Measurements from ENCODE around the gene PPIG.
A peak's percentile ranks its signal among the peaks of the same experiment; 100 is the strongest.

PPIG gene

GRCh38 chr2:169573160-169573973, 10.8 kb upstream of the PPIG start, which contains the start of gene FASTKD1 (continued):
- TF ChIP-seq ZNF280D (tag by site-specific recombination; IDR thresholded peaks at IDR 0.05) = no peak
- TF ChIP-seq ZNF274 (IDR thresholded peaks at IDR 0.05; ENCODE audit: low read length) = no peak
- TF ChIP-seq ZNF274 (tag by site-specific recombination; IDR thresholded peaks at IDR 0.05; ENCODE audit: borderline replicate concordance) = no peak
- TF ChIP-seq GLI2 (tag by site-specific recombination; IDR thresholded peaks at IDR 0.05; ENCODE audit: borderline replicate concordance, low read depth) = no peak
- TF ChIP-seq, protein P1, sequence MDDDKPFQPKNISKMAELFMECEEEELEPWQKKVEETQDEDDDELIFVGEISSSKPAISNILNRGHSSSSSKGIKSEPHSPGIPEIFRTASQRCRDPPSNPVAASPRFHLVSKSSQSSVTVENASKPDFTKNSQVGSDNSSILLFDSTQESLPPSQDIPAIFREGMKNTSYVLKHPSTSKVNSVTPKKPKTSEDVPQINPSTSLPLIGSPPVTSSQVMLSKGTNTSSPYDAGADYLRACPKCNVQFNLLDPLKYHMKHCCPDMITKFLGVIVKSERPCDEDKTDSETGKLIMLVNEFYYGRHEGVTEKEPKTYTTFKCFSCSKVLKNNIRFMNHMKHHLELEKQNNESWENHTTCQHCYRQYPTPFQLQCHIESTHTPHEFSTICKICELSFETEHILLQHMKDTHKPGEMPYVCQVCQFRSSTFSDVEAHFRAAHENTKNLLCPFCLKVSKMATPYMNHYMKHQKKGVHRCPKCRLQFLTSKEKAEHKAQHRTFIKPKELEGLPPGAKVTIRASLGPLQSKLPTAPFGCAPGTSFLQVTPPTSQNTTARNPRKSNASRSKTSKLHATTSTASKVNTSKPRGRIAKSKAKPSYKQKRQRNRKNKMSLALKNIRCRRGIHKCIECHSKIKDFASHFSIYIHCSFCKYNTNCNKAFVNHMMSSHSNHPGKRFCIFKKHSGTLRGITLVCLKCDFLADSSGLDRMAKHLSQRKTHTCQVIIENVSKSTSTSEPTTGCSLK (tag by site-specific recombination; IDR thresholded peaks at IDR 0.05) = no peak
- TF ChIP-seq ZNF664 (tag by site-specific recombination; IDR thresholded peaks at IDR 0.05) = no peak; the same call in 1 of the 2 replicates
- TF ChIP-seq ZNF169 (tag by site-specific recombination; IDR thresholded peaks at IDR 0.05) = no peak
- TF ChIP-seq ZBTB20 (tag by site-specific recombination; IDR thresholded peaks at IDR 0.05) = peak; percentile 39; the same call in 1 of the 2 replicates
- TF ChIP-seq, protein P2, sequence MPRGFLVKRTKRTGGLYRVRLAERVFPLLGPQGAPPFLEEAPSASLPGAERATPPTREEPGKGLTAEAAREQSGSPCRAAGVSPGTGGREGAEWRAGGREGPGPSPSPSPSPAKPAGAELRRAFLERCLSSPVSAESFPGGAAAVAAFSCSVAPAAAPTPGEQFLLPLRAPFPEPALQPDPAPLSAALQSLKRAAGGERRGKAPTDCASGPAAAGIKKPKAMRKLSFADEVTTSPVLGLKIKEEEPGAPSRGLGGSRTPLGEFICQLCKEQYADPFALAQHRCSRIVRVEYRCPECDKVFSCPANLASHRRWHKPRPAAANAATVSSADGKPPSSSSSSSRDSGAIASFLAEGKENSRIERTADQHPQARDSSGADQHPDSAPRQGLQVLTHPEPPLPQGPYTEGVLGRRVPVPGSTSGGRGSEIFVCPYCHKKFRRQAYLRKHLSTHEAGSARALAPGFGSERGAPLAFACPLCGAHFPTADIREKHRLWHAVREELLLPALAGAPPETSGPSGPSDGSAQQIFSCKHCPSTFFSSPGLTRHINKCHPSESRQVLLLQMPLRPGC (tag by site-specific recombination; IDR thresholded peaks at IDR 0.05) = no peak
- no peak for TF ChIP-seq ZNF830 (tag by site-specific recombination; IDR thresholded peaks at IDR 0.05; ENCODE audit: low read depth)
- TF ChIP-seq ZFHX2 (tag by site-specific recombination; conservative IDR thresholded peaks at IDR 0.05) = peak; percentile 59
- TF ChIP-seq, protein P3, sequence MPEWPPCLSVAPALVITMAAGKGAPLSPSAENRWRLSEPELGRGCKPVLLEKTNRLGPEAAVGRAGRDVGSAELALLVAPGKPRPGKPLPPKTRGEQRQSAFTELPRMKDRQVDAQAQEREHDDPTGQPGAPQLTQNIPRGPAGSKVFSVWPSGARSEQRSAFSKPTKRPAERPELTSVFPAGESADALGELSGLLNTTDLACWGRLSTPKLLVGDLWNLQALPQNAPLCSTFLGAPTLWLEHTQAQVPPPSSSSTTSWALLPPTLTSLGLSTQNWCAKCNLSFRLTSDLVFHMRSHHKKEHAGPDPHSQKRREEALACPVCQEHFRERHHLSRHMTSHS (tag by site-specific recombination; IDR thresholded peaks at IDR 0.05) = no peak
- no peak for TF ChIP-seq WT1 (tag by site-specific recombination; IDR thresholded peaks at IDR 0.05)
- TF ChIP-seq, protein P4, sequence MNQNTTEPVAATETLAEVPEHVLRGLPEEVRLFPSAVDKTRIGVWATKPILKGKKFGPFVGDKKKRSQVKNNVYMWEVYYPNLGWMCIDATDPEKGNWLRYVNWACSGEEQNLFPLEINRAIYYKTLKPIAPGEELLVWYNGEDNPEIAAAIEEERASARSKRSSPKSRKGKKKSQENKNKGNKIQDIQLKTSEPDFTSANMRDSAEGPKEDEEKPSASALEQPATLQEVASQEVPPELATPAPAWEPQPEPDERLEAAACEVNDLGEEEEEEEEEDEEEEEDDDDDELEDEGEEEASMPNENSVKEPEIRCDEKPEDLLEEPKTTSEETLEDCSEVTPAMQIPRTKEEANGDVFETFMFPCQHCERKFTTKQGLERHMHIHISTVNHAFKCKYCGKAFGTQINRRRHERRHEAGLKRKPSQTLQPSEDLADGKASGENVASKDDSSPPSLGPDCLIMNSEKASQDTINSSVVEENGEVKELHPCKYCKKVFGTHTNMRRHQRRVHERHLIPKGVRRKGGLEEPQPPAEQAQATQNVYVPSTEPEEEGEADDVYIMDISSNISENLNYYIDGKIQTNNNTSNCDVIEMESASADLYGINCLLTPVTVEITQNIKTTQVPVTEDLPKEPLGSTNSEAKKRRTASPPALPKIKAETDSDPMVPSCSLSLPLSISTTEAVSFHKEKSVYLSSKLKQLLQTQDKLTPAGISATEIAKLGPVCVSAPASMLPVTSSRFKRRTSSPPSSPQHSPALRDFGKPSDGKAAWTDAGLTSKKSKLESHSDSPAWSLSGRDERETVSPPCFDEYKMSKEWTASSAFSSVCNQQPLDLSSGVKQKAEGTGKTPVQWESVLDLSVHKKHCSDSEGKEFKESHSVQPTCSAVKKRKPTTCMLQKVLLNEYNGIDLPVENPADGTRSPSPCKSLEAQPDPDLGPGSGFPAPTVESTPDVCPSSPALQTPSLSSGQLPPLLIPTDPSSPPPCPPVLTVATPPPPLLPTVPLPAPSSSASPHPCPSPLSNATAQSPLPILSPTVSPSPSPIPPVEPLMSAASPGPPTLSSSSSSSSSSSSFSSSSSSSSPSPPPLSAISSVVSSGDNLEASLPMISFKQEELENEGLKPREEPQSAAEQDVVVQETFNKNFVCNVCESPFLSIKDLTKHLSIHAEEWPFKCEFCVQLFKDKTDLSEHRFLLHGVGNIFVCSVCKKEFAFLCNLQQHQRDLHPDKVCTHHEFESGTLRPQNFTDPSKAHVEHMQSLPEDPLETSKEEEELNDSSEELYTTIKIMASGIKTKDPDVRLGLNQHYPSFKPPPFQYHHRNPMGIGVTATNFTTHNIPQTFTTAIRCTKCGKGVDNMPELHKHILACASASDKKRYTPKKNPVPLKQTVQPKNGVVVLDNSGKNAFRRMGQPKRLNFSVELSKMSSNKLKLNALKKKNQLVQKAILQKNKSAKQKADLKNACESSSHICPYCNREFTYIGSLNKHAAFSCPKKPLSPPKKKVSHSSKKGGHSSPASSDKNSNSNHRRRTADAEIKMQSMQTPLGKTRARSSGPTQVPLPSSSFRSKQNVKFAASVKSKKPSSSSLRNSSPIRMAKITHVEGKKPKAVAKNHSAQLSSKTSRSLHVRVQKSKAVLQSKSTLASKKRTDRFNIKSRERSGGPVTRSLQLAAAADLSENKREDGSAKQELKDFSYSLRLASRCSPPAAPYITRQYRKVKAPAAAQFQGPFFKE (tag by site-specific recombination; IDR thresholded peaks at IDR 0.05; ENCODE audit: borderline replicate concordance) = no peak
- TF ChIP-seq ZNF148 (tag by site-specific recombination; IDR thresholded peaks at IDR 0.05; ENCODE audit: borderline replicate concordance) = no peak
- TF ChIP-seq ZNF324 (tag by site-specific recombination; IDR thresholded peaks at IDR 0.05) = peak; percentile 39
- no peak for TF ChIP-seq SETDB1 (IDR thresholded peaks at IDR 0.05; ENCODE audit: insufficient read length, low read length)
- TF ChIP-seq ZNF211 (tag by site-specific recombination; IDR thresholded peaks at IDR 0.05; ENCODE audit: low read depth) = no peak
- TF ChIP-seq ZNF416 (tag by site-specific recombination; IDR thresholded peaks at IDR 0.05) = no peak
- 0 out of 2 replicates have a peak, but pooled peaks have one; percentile 23 for TF ChIP-seq ZNF501 (tag by site-specific recombination; IDR thresholded peaks at IDR 0.05)
- no peak for TF ChIP-seq ZNF302 (tag by site-specific recombination; IDR thresholded peaks at IDR 0.05; ENCODE audit: low read depth)
- TF ChIP-seq ZNF544 (tag by site-specific recombination; IDR thresholded peaks at IDR 0.05) = no peak

Measured in HEK293 (cell line).